H1 (cell line): ENCODE data around the gene PHACTR1. TPM values are rescaled to one million over a fixed set of nuclear protein-coding genes. Genes with fewer than 3 reads are reported as not detected.

Experiments used
- CTCF ChIA-PET: fragments of 300-600 bp; sonication (Branson Sonifier 250); formaldehyde crosslinking; loops from one replicate; lab custom pipeline; 2021; ENCODE audit not compliant: partially characterized antibody; lab: Charles Lee
- POLR2A ChIA-PET: fragments of 300-600 bp; sonication (Branson Sonifier 250); formaldehyde crosslinking; loops from one replicate; lab custom pipeline; 2021; ENCODE audit warnings: inconsistent platforms; ENCODE audit not compliant: partially characterized antibody; lab: Charles Lee
- DNase-seq, 2 experiments: peaks; one replicate each; pipeline versions ENCODE4 v3.0.0 to v3.0.0-alpha.2; 2010 to 2022; ENCODE audit warnings: low spot score in 2 of 2, low read depth in 1 of 2, mixed read lengths in 1 of 2
- FAIRE-seq: peaks from 2 replicates; lab custom pipeline; 2011; peaks lifted over from hg19 to GRCh38; lab: Jason Lieb, UNC
- H2AFZ ChIP-seq: 2 replicates; pipeline ENCODE4 v1.8.1; 2012; ENCODE audit warnings: low read length, inconsistent platforms
- H2AK5ac ChIP-seq: 2 replicates; pipeline ENCODE4 v1.6.1; 2013; ENCODE audit warnings: low read depth, low read length
- H2BK120ac ChIP-seq: replicated peaks from 2 replicates; pipeline ENCODE3; 2013; ENCODE audit warnings: low read depth, low read length, inconsistent platforms
- H2BK12ac ChIP-seq: 2 replicates; pipeline ENCODE4 v1.6.1; 2013; ENCODE audit warnings: low read depth, low read length
- H2BK15ac ChIP-seq: 2 replicates; pipeline ENCODE4 v1.6.1; 2013; ENCODE audit warnings: low read length
- H2BK20ac ChIP-seq: 2 replicates; pipeline ENCODE4 v1.6.1; 2013; ENCODE audit warnings: low read length
- H2BK5ac ChIP-seq: 2 replicates; pipeline ENCODE4 v1.6.1; 2013; ENCODE audit warnings: low read depth, low read length
- H3K14ac ChIP-seq: 2 replicates; pipeline ENCODE4 v1.6.1; 2013; ENCODE audit warnings: inconsistent platforms; ENCODE audit not compliant: insufficient read length
- H3K18ac ChIP-seq: 2 replicates; pipeline ENCODE4 v1.6.1; 2013; ENCODE audit warnings: low read length; ENCODE audit errors: extremely low read depth
- H3K23ac ChIP-seq: 2 replicates; pipeline ENCODE4 v1.6.1; 2013; ENCODE audit warnings: inconsistent platforms; ENCODE audit not compliant: insufficient read length
- H3K23me2 ChIP-seq: 2 replicates; pipeline ENCODE4 v1.6.1; 2013; ENCODE audit warnings: low read depth, low read length
- H3K27ac ChIP-seq: 2 replicates; pipeline ENCODE4 v1.6.1; 2011; ENCODE audit warnings: low read depth, low read length, inconsistent platforms
- H3K27me3 ChIP-seq, 4 experiments: replicated peaks in 1 of 4; 1 replicate in 1 of 4; 2 replicates in 3 of 4; pipeline versions ENCODE4 v1.6.1 to v1.8.1; 2011 to 2013; ENCODE audit warnings: low read length in 3 of 4, mild to moderate bottlenecking in 3 of 4, inconsistent platforms in 2 of 4, mixed read lengths in 2 of 4, moderate library complexity in 1 of 4; ENCODE audit not compliant: control insufficient read depth in 3 of 4, insufficient read depth in 3 of 4; ENCODE audit errors: extremely low read depth in 1 of 4
- H3K36me3 ChIP-seq, 4 experiments: 2 replicates each; pipeline versions ENCODE4 v1.6.1 to v1.8.1; 2011 to 2013; ENCODE audit warnings: mild to moderate bottlenecking in 4 of 4, low read length in 3 of 4, moderate library complexity in 2 of 4, control low read depth in 1 of 4, inconsistent platforms in 1 of 4; ENCODE audit not compliant: insufficient read depth in 4 of 4, control insufficient read depth in 2 of 4
- H3K4ac ChIP-seq: replicated peaks from 2 replicates; pipeline ENCODE3; 2013; ENCODE audit warnings: low read length, low read depth, mixed read lengths, inconsistent platforms; ENCODE audit not compliant: insufficient read length
- H3K4me1 ChIP-seq, 4 experiments: replicated peaks in 1 of 4; 1 replicate in 1 of 4; 2 replicates in 3 of 4; pipeline versions ENCODE4 v1.6.1 to v1.8.1; 2011 to 2013; ENCODE audit warnings: low read length in 3 of 4, inconsistent platforms in 2 of 4, mixed read lengths in 1 of 4; ENCODE audit not compliant: insufficient read depth in 4 of 4, control insufficient read depth in 3 of 4
- H3K4me2 ChIP-seq, 2 experiments: 2 replicates each; pipeline versions ENCODE4 v1.6.1 to v1.8.1; 2011 to 2013; ENCODE audit warnings: low read depth in 2 of 2, low read length in 2 of 2, control low read depth in 1 of 2, inconsistent platforms in 1 of 2, mild to moderate bottlenecking in 1 of 2; ENCODE audit not compliant: insufficient read depth in 1 of 2
- H3K4me3 ChIP-seq, 4 experiments: fragments of 200-600, 300-600 bp in 1 of 4; sonication (generic), shearing (Covaris generic), sonication (Bioruptor Twin) in 1 of 4; 2 replicates each; pipeline versions ENCODE4 v1.5.1 to v1.8.1; 2011 to 2016; ENCODE audit warnings: low read length in 4 of 4, low read depth in 3 of 4, control low read depth in 2 of 4, inconsistent platforms in 2 of 4, mild to moderate bottlenecking in 2 of 4, mixed read lengths in 1 of 4, moderate library complexity in 1 of 4; ENCODE audit not compliant: insufficient read depth in 2 of 4; ENCODE audit errors: extremely low read depth in 1 of 4
- H3K56ac ChIP-seq: replicated peaks from 2 replicates; pipeline ENCODE3; 2013; ENCODE audit warnings: low read depth, mild to moderate bottlenecking, mixed read lengths, low read length, inconsistent platforms; ENCODE audit not compliant: insufficient read length
- H3K79me1 ChIP-seq: 2 replicates; pipeline ENCODE4 v1.6.1; 2013; ENCODE audit warnings: low read depth, low read length, control low read depth
- H3K79me2 ChIP-seq, 2 experiments: 2 replicates each; pipeline versions ENCODE4 v1.6.1 to v1.8.1; 2012 to 2013; ENCODE audit warnings: low read length in 2 of 2, mild to moderate bottlenecking in 2 of 2, inconsistent platforms in 1 of 2; ENCODE audit not compliant: insufficient read depth in 2 of 2, control insufficient read depth in 1 of 2
- H3K9ac ChIP-seq, 4 experiments: replicated peaks in 1 of 4; 1 replicate in 1 of 4; 2 replicates in 3 of 4; pipeline versions ENCODE4 v1.6.1 to v1.8.1; 2011 to 2013; ENCODE audit warnings: low read depth in 3 of 4, low read length in 3 of 4, control low read depth in 2 of 4, mild to moderate bottlenecking in 2 of 4, moderate library complexity in 2 of 4, inconsistent platforms in 1 of 4; ENCODE audit errors: extremely low read depth in 1 of 4
- H3K9me3 ChIP-seq, 2 experiments: 2 replicates each; pipeline versions ENCODE4 v1.6.1 to v1.8.1; 2012 to 2013; ENCODE audit warnings: mild to moderate bottlenecking in 2 of 2, moderate library complexity in 2 of 2, control low read depth in 1 of 2, inconsistent platforms in 1 of 2, low read depth in 1 of 2, low read length in 1 of 2, mixed read lengths in 1 of 2; ENCODE audit not compliant: insufficient read depth in 2 of 2
- H4K20me1 ChIP-seq, 2 experiments: replicated peaks in 1 of 2; 2 replicates each; pipeline versions ENCODE3 to v1.8.1; 2011 to 2013; ENCODE audit warnings: inconsistent platforms in 2 of 2, low read length in 2 of 2, mild to moderate bottlenecking in 1 of 2; ENCODE audit not compliant: insufficient read depth in 2 of 2, control insufficient read depth in 1 of 2
- H4K5ac ChIP-seq: 2 replicates; pipeline ENCODE4 v1.6.1; 2013; ENCODE audit warnings: low read length, low read depth, mixed read lengths, inconsistent platforms; ENCODE audit not compliant: insufficient read length
- H4K8ac ChIP-seq: 2 replicates; pipeline ENCODE4 v1.8.0; 2013; ENCODE audit warnings: mild to moderate bottlenecking, moderate library complexity, low read length, inconsistent platforms; ENCODE audit not compliant: insufficient read depth; ENCODE audit errors: extremely low read depth
- H4K91ac ChIP-seq: replicated peaks from 2 replicates; pipeline ENCODE3; 2013; ENCODE audit warnings: low read length, mixed read lengths, inconsistent platforms; ENCODE audit not compliant: insufficient read length
- EZH2 ChIP-seq: fragments of 200-600 bp; sonication (generic); IDR thresholded peaks from 2 replicates; pipeline ENCODE4 v1.7.1; 2012; ENCODE audit warnings: low read depth, mild to moderate bottlenecking, moderate library complexity, low read length, inconsistent platforms; ENCODE audit not compliant: severe bottlenecking
- HDAC2 ChIP-seq, 2 experiments: fragments of 300-600 bp in 1 of 2; sonication (generic) in 1 of 2; IDR thresholded peaks; 2 replicates each; pipeline ENCODE4 v1.6.1; 2011 to 2012; ENCODE audit warnings: low read depth in 2 of 2, low read length in 2 of 2, mild to moderate bottlenecking in 2 of 2, moderate library complexity in 2 of 2, borderline replicate concordance in 1 of 2, inconsistent platforms in 1 of 2
- NANOG ChIP-seq: IDR thresholded peaks from 2 replicates; pipeline ENCODE4 v1.6.1; 2011; ENCODE audit warnings: low read length, low read depth, mild to moderate bottlenecking, inconsistent platforms; ENCODE audit not compliant: insufficient read depth, poor library complexity, severe bottlenecking
- RFX5 ChIP-seq: IDR thresholded peaks from 2 replicates; pipeline ENCODE4 v1.6.1; 2011; ENCODE audit warnings: low read depth, low read length, improper control_type of control experiment, borderline replicate concordance
- SP2 ChIP-seq: IDR thresholded peaks from 2 replicates; pipeline ENCODE4 v1.6.1; 2012; ENCODE audit warnings: mild to moderate bottlenecking, low read length, inconsistent platforms
- ZNF274 ChIP-seq: IDR thresholded peaks from 2 replicates; pipeline ENCODE4 v1.7.0; 2012; ENCODE audit warnings: low read length, borderline replicate concordance; ENCODE audit errors: extremely low read depth
- WGBS, 2 experiments: shearing (Covaris generic) in 1 of 2; methylation state at CpG; one replicate each; pipeline versions ENCODE4 v1.1.6 to v1.1.7; 2013 to 2015; ENCODE audit warnings: low lambda C conversion rate in 2 of 2, mixed read lengths in 2 of 2, inconsistent platforms in 1 of 2, low coverage in 1 of 2, missing lambda C conversion rate in 1 of 2; ENCODE audit not compliant: insufficient replicate concordance in 2 of 2, insufficient coverage in 1 of 2, insufficient read length in 1 of 2; ENCODE audit errors: extremely low coverage in 1 of 2, missing lambda C conversion rate in 1 of 2; 5-methylcytosine and 5-hydroxymethylcytosine counted together
- polyA plus RNA-seq, 7 experiments: library from polyadenylated mRNA; depleted of rRNA in 3 of 7; stranded (reverse) in 5 of 7; unstranded in 2 of 7; fragments of >200 nt in 5 of 7; fragments of 200-250 nt in 2 of 7; gene quantifications; 1 replicate in 5 of 7; 2 replicates in 1 of 7; 4 replicates in 1 of 7; pipeline versions ENCODE4 v1.2.1 to v1.2.3, GENCODE V29; 2011 to 2013; ENCODE audit warnings: missing spikeins in 2 of 7, mixed read lengths in 2 of 7
- total RNA-seq: library from RNA; stranded (reverse); fragmentation: NEBNext Ultra II Directional; extraction: Animal tissue kit (Norgen Biotek cat#: 25700); gene quantifications from 2 replicates; pipeline ENCODE4 v1.2.1, GENCODE V29; 2021

The PHACTR1 gene
- total and polyA plus RNA-seq, 2 of the 8 experiments (the other 6 are each of a cell fraction or from before 2014, with no cell fraction given) = 3.9 to 17.1 TPM

GRCh38 chr6:13006578-13007300 is 290.2 kb downstream of the PHACTR1 start:
- H2AK5ac ChIP-seq = no peak overlapping the region
- H4K8ac ChIP-seq = no peak overlapping the region
- H3K36me3 ChIP-seq = no peaks in the 10 kb centered on the region
- H3K4me2 ChIP-seq = no peak overlapping the region
- H3K18ac ChIP-seq = no peak overlapping the region
- no peak overlapping the region for H3K14ac ChIP-seq
- WGBS, 2 experiments = 96% methylated on average over 4 of the region's 4 CpGs; no CpG with 5 or more reads in 1 of the 2 experiments
- no peak overlapping the region for H3K9ac ChIP-seq
- TF ChIP-seq RFX5 (no peak), NANOG (no peak), SP2 (no peak), EZH2 (no peak), HDAC2 (IDR thresholded peaks at IDR 0.05; ENCODE audit: borderline replicate concordance in 1 of 2, low read depth in 2 of 2, low read length in 2 of 2) (no peak), ZNF274 (no peak)
- peak; percentile 39 for FAIRE-seq
- H2AFZ ChIP-seq = no peak overlapping the region
- H3K23me2 ChIP-seq = no peaks in the 10 kb centered on the region
- no peak overlapping the region for H4K91ac ChIP-seq
- POLR2A ChIA-PET = no interaction called here
- H3K79me2 ChIP-seq = no peaks in the 10 kb centered on the region; a peak in 1 of 4 replicates
- H2BK120ac ChIP-seq = no peak overlapping the region
- no peak overlapping the region for H3K27ac ChIP-seq
- CTCF ChIA-PET = interaction anchor here (1.1 kb wide), 1 partner anchor 95 kb away, joined by 7 read pairs; no protein-coding TSS in a partner anchor
- H2BK20ac ChIP-seq = no peak overlapping the region
- H3K27me3 ChIP-seq = peaks cover 0 to 5% (median 2%) of the 10 kb centered on the region in 4 experiments; a peak in 4 of 7 replicates
- H3K4ac ChIP-seq = peak overlapping the region; percentile 25
- no peak overlapping the region for H3K56ac ChIP-seq
- H2BK5ac ChIP-seq = no peak overlapping the region
- no peak overlapping the region for H3K23ac ChIP-seq
- DNase-seq = no peak
- no peak overlapping the region for H4K5ac ChIP-seq
- H2BK15ac ChIP-seq = 0 out of 2 replicates have a peak overlapping the region, but pooled peaks have one; percentile 67
- H4K20me1 ChIP-seq = no peaks in the 10 kb centered on the region
- H3K4me1 ChIP-seq = peaks cover 0 to 3% (median 1%) of the 10 kb centered on the region in 4 experiments; a peak in 3 of 7 replicates
- H3K9me3 ChIP-seq = no peaks in the 10 kb centered on the region
- H3K79me1 ChIP-seq = no peaks in the 10 kb centered on the region
- no peak overlapping the region for H3K4me3 ChIP-seq
- no peak overlapping the region for H2BK12ac ChIP-seq
